Progenitor cell of endocrine pancreas (in vitro differentiated cells): ENCODE results near the gene STXBP2. TPM values are rescaled to one million over a fixed set of nuclear protein-coding genes. Genes with fewer than 3 reads are reported as not detected.

ENCODE experiments used
- DNase-seq: peaks from one replicate; pipeline ENCODE4 v3.0.0; 2021; ENCODE audit warnings: low spot score; ENCODE audit not compliant: unreplicated experiment
- H3K27ac Mint-ChIP-seq: 2 replicates; pipeline ENCODE4 v1.8.0; 2021; ENCODE audit warnings: mild to moderate bottlenecking, moderate library complexity, mixed read lengths
- H3K27me3 Mint-ChIP-seq: 2 replicates; pipeline ENCODE4 v1.8.0; 2021; ENCODE audit warnings: mixed read lengths
- H3K36me3 Mint-ChIP-seq: 2 replicates; pipeline ENCODE4 v1.8.0; 2022; ENCODE audit warnings: mixed read lengths; ENCODE audit not compliant: insufficient read depth
- H3K4me1 Mint-ChIP-seq: 2 replicates; pipeline ENCODE4 v1.8.0; 2021; ENCODE audit warnings: low read depth, mixed read lengths
- H3K4me3 Mint-ChIP-seq: 2 replicates; pipeline ENCODE4 v1.8.0; 2021; ENCODE audit warnings: low read depth, mild to moderate bottlenecking, moderate library complexity, mixed read lengths
- H3K9me3 Mint-ChIP-seq: 2 replicates; pipeline ENCODE4 v1.8.0; 2021; ENCODE audit warnings: low read depth, mixed read lengths
- CTCF ChIP-seq: fragments of 200-600 bp; sonication (generic); IDR thresholded peaks from one replicate; pipeline ENCODE4 v1.5.0; 2021; ENCODE audit warnings: antibody characterized with exemption, mild to moderate bottlenecking; ENCODE audit not compliant: unreplicated experiment
- total RNA-seq: library from RNA; stranded (reverse); gene quantifications from 2 replicates; pipeline ENCODE4 v1.2.1, GENCODE V29; 2021

Gene STXBP2
- total RNA-seq, 1 donor from 2014 or later = 141 TPM

GRCh38 chr19:7610491-7611240, 26.2 kb upstream of the STXBP2 start:
- Mint-ChIP-seq H3K36me3 (peaks cover 13% of the 10 kb centered on the region), H3K27me3 (no peaks in the 10 kb centered on the region), H3K4me1 (no peaks in the 10 kb centered on the region), H3K9me3 (no peaks in the 10 kb centered on the region), H3K4me3 (no peak overlapping the region), H3K27ac (no peak overlapping the region)
- no peak for TF ChIP-seq CTCF
- no peak for DNase-seq

GRCh38 chr19:7611541-7612279, 25.2 kb upstream of the STXBP2 start:
- Mint-ChIP-seq H3K9me3 (no peaks in the 10 kb centered on the region), H3K4me1 (no peaks in the 10 kb centered on the region), H3K27me3 (no peaks in the 10 kb centered on the region), H3K27ac (no peak overlapping the region), H3K36me3 (peaks cover 10% of the 10 kb centered on the region), H3K4me3 (no peak overlapping the region)
- no peak for TF ChIP-seq CTCF
- DNase-seq = no peak

- peaks cover 9% of the 10 kb centered on the region for H3K36me3 Mint-ChIP-seq
- no peak overlapping the region for H3K4me3 Mint-ChIP-seq
- DNase-seq = no peak
- no peak for TF ChIP-seq CTCF
- H3K4me1 Mint-ChIP-seq = no peaks in the 10 kb centered on the region
- H3K9me3 Mint-ChIP-seq = no peaks in the 10 kb centered on the region
- no peak overlapping the region for H3K27ac Mint-ChIP-seq
- H3K27me3 Mint-ChIP-seq = no peaks in the 10 kb centered on the region
These were observed 24.3 kb upstream of the STXBP2 start for GRCh38 chr19:7612282-7613274.

GRCh38 chr19:7614859-7615741, 21.8 kb upstream of the STXBP2 start:
- no peak overlapping the region for H3K27ac Mint-ChIP-seq
- no peaks in the 10 kb centered on the region for H3K9me3 Mint-ChIP-seq
- no peak for TF ChIP-seq CTCF
- no peak for DNase-seq
- peaks cover 11% of the 10 kb centered on the region for H3K36me3 Mint-ChIP-seq
- H3K4me1 Mint-ChIP-seq = no peaks in the 10 kb centered on the region
- H3K27me3 Mint-ChIP-seq = no peaks in the 10 kb centered on the region
- H3K4me3 Mint-ChIP-seq = no peak overlapping the region
